ENCODE measurements around the gene CCDC92B.

DNA sequence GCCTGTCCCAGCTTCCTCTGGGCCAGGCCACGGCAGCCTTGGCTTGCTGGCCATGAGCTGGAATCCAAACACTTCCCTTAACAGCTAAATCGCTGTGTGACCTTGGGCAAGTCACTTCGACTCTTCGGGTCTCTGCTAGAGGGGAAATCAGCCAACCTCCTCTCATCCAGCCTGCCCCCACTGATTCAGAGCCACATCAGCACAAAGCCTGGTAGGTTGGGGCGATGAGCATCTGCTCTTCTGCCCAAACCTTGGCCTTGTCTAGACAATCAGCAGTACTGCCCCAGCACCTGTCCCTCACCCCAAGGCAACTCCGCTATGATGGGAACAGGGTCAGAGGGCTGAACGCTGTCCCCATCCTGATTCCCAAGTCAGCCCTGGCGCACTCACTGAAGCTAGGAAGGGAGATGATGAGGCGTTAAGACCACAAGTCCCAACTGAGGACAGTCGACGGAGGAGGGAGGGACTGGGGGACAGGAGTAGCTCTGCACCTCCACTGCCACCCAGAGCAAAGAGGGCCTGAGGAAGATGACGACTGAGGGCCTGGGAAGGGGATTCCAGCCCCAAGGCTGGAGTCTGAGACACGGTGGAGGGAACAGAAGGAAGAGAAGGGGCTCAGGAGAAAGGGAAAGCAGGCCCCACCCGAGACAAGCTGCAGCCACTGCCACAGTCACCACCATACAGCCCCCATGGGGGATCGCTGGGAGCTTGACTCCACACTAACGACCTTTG is 39.2 kb downstream of the CCDC92B start:
- no peak for TF ChIP-seq POLR2AphosphoS5 (IDR thresholded peaks at IDR 0.05)
- TF ChIP-seq CTCF (IDR thresholded peaks at IDR 0.05), result no peak
- no peak for TF ChIP-seq POLR2A (IDR thresholded peaks at IDR 0.05)
- no peak for TF ChIP-seq EP300 (IDR thresholded peaks at IDR 0.05)

Data from upper lobe of left lung (tissue), 4 donors.